K562 (cell line): ENCODE data around the gene ACSL3. TPM values are rescaled to one million over a fixed set of nuclear protein-coding genes. Genes with fewer than 3 reads are reported as not detected.

Experiments used
- DDX20 ChIP-seq: fragments of 450-650 bp; IDR thresholded peaks from 2 replicates; pipeline ENCODE4 v1.6.1; 2016; ENCODE audit warnings: missing genetic modification characterization, low read depth, mild to moderate bottlenecking, missing compliant biosample characterization, moderate library complexity
- E2F3 ChIP-seq: fragments of 250-450 bp; sonication (Bioruptor Pico); IDR thresholded peaks from 2 replicates; pipeline ENCODE4 v1.4.0; 2020; ENCODE audit warnings: mild to moderate bottlenecking
- HDAC1 ChIP-seq, 2 experiments: fragments of 450-650 bp; IDR thresholded peaks; 2 replicates each; pipeline ENCODE4 v1.6.1; 2016 to 2017; ENCODE audit warnings: inconsistent platforms in 1 of 2, mild to moderate bottlenecking in 1 of 2, moderate library complexity in 1 of 2
- NFXL1 ChIP-seq: fragments of 450-650 bp; formaldehyde crosslinking; IDR thresholded peaks from 2 replicates; pipeline ENCODE4 v1.4.0; 2021; ENCODE audit warnings: mild to moderate bottlenecking
- SIN3B ChIP-seq: fragments of 450-650 bp; IDR thresholded peaks from 2 replicates; pipeline ENCODE4 v1.6.1; 2017; ENCODE audit warnings: low read depth, mild to moderate bottlenecking, moderate library complexity
- TGIF2 ChIP-seq: sonication (generic); formaldehyde crosslinking; IDR thresholded peaks from 2 replicates; pipeline ENCODE4 v1.8.1; 2022; ENCODE audit warnings: mild to moderate bottlenecking, missing genetic modification reagents, moderate library complexity
- ZNF324 ChIP-seq: fragments of 250-450 bp; sonication (Bioruptor Pico); IDR thresholded peaks from 2 replicates; pipeline ENCODE4 v1.4.0; 2020; ENCODE audit warnings: mild to moderate bottlenecking
- ZNF384 ChIP-seq: IDR thresholded peaks from 2 replicates; pipeline ENCODE4 v1.6.1; 2012; ENCODE audit warnings: low read depth, low read length, improper control_type of control experiment
- polyA plus RNA-seq, 8 experiments: library from polyadenylated mRNA; depleted of rRNA in 4 of 8; stranded (reverse) in 5 of 8; unstranded in 3 of 8; fragments of >200 nt; fragmentation: Nextera tagmentation in 2 of 8; fragmentation: Illumina TruSeq in 1 of 8; extraction: Ambion mirVana in 2 of 8; extraction: Trizol in 1 of 8; gene quantifications; 2 replicates each; pipeline versions ENCODE4 v1.2.1 to v1.2.3, GENCODE V29; 2011 to 2014; ENCODE audit warnings: inconsistent platforms in 1 of 8, missing spikeins in 1 of 8
- total RNA-seq, 7 experiments: library from RNA; depleted of rRNA in 6 of 7; stranded (reverse); fragments of >200 nt in 6 of 7; fragmentation: Illumina TruSeq in 2 of 7; extraction: Trizol in 2 of 7; gene quantifications; 2 replicates each; pipeline versions ENCODE4 v1.2.1 to v1.2.3, GENCODE V29; 2011 to 2021; ENCODE audit warnings: low replicate concordance in 1 of 7
- TF ChIP-seq, protein P1 (sequence below): fragments of 250-450 bp; sonication (Bioruptor Pico); IDR thresholded peaks from 2 replicates; pipeline ENCODE4 v1.4.0; 2020; ENCODE audit warnings: mild to moderate bottlenecking, moderate library complexity
- TF ChIP-seq, protein P2 (sequence below): fragments of 250-450 bp; sonication (Bioruptor Pico); IDR thresholded peaks from 2 replicates; pipeline ENCODE4 v1.4.0; 2020
- TF ChIP-seq, protein P3 (sequence below): fragments of 450-650 bp; IDR thresholded peaks from 2 replicates; pipeline ENCODE4 v1.6.1; 2017; ENCODE audit warnings: mild to moderate bottlenecking, moderate library complexity
- TF ChIP-seq, protein P4 (sequence below), 3 experiments: fragments of 200-800 bp in 1 of 3; sonication (Bioruptor generic) in 1 of 3; sonication (generic) in 1 of 3; formaldehyde crosslinking in 1 of 3; IDR thresholded peaks; 2 replicates each; pipeline versions ENCODE4 v1.6.1 to v1.8.0; 2016 to 2022; ENCODE audit warnings: mild to moderate bottlenecking in 2 of 3, missing compliant biosample characterization in 2 of 3, missing genetic modification characterization in 2 of 3, missing genetic modification reagents in 1 of 3
- TF ChIP-seq, protein P5 (sequence below), 2 experiments: fragments of 250-450 bp in 1 of 2; fragments of 450-650 bp in 1 of 2; sonication (Bioruptor Pico) in 1 of 2; IDR thresholded peaks; 2 replicates each; pipeline versions ENCODE4 v1.6.1 to v1.8.0; 2016 to 2021; ENCODE audit warnings: mild to moderate bottlenecking in 2 of 2, moderate library complexity in 2 of 2, missing compliant biosample characterization in 1 of 2, missing genetic modification characterization in 1 of 2
- TF ChIP-seq, protein P6 (sequence below): fragments of 250-450 bp; sonication (Bioruptor Pico); IDR thresholded peaks from 2 replicates; pipeline ENCODE4 v1.5.1; 2021; ENCODE audit warnings: mild to moderate bottlenecking
- TF ChIP-seq, protein P7 (sequence below): fragments of 150-350 bp; IDR thresholded peaks from 2 replicates; pipeline ENCODE4 v1.6.1; 2014; ENCODE audit warnings: low read depth, mild to moderate bottlenecking, low read length, borderline replicate concordance

Gene ACSL3
- total and polyA plus RNA-seq, 9 of the 15 experiments (the other 6 are each of a cell fraction or from before 2014, with no cell fraction given): 21.3 to 123 (median 85.2) TPM

DNA sequence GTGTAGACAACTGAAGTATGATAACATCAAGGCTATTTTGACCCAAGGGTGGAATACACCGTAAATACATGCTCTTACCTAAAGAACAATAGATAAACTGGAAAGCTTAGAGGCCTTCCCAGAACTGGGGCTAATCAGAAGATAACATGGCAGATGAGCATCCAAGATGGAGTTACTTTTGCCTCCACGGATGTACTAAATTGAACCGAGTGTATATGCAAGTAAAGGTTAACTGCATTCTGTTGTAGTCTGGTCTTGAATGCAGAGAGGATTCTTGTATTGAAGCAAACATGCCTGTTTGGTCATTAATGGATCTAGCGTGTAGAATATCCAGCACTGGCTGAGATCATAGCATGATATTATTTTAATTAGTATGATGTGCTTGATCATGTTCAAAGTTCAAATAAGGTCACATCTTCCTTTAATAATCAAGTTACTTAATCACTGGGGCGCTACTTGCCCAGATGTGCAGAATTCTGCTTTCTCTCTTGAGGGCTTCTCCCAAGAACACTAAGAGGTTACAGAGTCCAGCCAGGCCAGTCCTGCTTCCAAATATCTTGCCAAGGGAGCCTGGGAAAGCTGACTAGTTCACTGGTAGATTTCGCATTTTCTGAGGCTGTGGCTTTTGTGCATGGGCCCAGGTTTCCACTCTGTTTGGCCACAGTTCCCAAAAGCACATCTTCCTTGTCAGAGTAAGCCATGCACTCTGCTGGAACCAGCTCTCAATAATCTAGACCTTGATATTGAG, 37.5 kb upstream of the ACSL3 start (continued):
- TF ChIP-seq, protein P1, sequence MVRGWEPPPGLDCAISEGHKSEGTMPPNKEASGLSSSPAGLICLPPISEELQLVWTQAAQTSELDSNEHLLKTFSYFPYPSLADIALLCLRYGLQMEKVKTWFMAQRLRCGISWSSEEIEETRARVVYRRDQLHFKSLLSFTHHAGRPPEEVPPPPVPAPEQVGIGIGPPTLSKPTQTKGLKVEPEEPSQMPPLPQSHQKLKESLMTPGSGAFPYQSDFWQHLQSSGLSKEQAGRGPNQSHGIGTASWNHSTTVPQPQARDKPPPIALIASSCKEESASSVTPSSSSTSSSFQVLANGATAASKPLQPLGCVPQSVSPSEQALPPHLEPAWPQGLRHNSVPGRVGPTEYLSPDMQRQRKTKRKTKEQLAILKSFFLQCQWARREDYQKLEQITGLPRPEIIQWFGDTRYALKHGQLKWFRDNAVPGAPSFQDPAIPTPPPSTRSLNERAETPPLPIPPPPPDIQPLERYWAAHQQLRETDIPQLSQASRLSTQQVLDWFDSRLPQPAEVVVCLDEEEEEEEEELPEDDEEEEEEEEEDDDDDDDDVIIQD: no peak
- TF ChIP-seq, protein P2, sequence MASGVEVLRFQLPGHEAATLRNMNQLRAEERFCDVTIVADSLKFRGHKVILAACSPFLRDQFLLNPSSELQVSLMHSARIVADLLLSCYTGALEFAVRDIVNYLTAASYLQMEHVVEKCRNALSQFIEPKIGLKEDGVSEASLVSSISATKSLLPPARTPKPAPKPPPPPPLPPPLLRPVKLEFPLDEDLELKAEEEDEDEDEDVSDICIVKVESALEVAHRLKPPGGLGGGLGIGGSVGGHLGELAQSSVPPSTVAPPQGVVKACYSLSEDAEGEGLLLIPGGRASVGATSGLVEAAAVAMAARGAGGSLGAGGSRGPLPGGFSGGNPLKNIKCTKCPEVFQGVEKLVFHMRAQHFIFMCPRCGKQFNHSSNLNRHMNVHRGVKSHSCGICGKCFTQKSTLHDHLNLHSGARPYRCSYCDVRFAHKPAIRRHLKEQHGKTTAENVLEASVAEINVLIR (CRISPR knock-in tag): no peak
- TF ChIP-seq DDX20 (tag) (peak; percentile 81), HDAC1 (IDR thresholded peaks at IDR 0.05) (no peak), SIN3B (no peak), TGIF2 (CRISPR knock-in tag) (no peak), NFXL1 (CRISPR knock-in tag) (no peak), E2F3 (CRISPR knock-in tag) (no peak), ZNF324 (no peak), ZNF384 (no peak)
- TF ChIP-seq, protein P3, sequence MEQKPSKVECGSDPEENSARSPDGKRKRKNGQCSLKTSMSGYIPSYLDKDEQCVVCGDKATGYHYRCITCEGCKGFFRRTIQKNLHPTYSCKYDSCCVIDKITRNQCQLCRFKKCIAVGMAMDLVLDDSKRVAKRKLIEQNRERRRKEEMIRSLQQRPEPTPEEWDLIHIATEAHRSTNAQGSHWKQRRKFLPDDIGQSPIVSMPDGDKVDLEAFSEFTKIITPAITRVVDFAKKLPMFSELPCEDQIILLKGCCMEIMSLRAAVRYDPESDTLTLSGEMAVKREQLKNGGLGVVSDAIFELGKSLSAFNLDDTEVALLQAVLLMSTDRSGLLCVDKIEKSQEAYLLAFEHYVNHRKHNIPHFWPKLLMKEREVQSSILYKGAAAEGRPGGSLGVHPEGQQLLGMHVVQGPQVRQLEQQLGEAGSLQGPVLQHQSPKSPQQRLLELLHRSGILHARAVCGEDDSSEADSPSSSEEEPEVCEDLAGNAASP: no peak
- TF ChIP-seq, protein P4, sequence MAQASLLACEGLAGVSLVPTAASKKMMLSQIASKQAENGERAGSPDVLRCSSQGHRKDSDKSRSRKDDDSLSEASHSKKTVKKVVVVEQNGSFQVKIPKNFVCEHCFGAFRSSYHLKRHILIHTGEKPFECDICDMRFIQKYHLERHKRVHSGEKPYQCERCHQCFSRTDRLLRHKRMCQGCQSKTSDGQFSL (CRISPR knock-in tag; IDR thresholded peaks at IDR 0.05): no peak
- TF ChIP-seq, protein P4 (tag; IDR thresholded peaks at IDR 0.05): no peak; a peak in 1 of 4 replicates
- TF ChIP-seq, protein P5, sequence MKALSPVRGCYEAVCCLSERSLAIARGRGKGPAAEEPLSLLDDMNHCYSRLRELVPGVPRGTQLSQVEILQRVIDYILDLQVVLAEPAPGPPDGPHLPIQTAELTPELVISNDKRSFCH (CRISPR knock-in tag; IDR thresholded peaks at IDR 0.05): no peak
- TF ChIP-seq, protein P5 (tag; IDR thresholded peaks at IDR 0.05): peak; percentile 78; the same call in 1 of the 2 replicates
- TF ChIP-seq, protein P6, sequence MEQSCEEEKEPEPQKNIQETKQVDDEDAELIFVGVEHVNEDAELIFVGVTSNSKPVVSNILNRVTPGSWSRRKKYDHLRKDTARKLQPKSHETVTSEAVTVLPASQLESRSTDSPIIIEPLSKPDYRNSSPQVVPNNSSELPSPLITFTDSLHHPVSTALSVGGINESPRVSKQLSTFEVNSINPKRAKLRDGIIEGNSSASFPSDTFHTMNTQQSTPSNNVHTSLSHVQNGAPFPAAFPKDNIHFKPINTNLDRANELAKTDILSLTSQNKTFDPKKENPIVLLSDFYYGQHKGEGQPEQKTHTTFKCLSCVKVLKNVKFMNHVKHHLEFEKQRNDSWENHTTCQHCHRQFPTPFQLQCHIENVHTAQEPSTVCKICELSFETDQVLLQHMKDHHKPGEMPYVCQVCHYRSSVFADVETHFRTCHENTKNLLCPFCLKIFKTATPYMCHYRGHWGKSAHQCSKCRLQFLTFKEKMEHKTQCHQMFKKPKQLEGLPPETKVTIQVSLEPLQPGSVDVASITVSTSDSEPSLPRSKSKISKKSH: no peak
- TF ChIP-seq, protein P7, sequence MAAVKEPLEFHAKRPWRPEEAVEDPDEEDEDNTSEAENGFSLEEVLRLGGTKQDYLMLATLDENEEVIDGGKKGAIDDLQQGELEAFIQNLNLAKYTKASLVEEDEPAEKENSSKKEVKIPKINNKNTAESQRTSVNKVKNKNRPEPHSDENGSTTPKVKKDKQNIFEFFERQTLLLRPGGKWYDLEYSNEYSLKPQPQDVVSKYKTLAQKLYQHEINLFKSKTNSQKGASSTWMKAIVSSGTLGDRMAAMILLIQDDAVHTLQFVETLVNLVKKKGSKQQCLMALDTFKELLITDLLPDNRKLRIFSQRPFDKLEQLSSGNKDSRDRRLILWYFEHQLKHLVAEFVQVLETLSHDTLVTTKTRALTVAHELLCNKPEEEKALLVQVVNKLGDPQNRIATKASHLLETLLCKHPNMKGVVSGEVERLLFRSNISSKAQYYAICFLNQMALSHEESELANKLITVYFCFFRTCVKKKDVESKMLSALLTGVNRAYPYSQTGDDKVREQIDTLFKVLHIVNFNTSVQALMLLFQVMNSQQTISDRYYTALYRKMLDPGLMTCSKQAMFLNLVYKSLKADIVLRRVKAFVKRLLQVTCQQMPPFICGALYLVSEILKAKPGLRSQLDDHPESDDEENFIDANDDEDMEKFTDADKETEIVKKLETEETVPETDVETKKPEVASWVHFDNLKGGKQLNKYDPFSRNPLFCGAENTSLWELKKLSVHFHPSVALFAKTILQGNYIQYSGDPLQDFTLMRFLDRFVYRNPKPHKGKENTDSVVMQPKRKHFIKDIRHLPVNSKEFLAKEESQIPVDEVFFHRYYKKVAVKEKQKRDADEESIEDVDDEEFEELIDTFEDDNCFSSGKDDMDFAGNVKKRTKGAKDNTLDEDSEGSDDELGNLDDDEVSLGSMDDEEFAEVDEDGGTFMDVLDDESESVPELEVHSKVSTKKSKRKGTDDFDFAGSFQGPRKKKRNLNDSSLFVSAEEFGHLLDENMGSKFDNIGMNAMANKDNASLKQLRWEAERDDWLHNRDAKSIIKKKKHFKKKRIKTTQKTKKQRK: no peak
